ENCODE data around the gene ZNF438.

DNA sequence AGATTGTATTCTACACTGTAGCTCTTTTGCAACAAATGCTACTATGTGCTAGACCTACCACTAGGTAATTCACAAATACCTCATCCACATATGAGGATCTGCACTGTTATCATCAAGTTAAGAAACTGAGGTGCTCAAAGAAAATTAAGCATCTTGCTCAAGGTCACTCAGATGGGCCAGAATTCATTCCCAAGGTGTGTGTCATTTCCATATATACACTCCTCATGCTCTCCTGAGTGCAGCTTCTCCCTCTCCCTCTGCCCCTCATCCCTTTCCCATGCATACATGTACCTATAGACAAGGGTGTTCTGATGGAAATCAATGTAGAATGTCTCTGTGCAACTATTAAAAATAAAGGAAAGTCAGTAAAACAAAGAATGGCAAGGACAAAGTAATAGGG, 146.2 kb downstream of the ZNF438 start:
- TF ChIP-seq POLR2AphosphoS5 (IDR thresholded peaks at IDR 0.05; ENCODE audit: low read depth, low read length): no peak
- TF ChIP-seq, protein P1, sequence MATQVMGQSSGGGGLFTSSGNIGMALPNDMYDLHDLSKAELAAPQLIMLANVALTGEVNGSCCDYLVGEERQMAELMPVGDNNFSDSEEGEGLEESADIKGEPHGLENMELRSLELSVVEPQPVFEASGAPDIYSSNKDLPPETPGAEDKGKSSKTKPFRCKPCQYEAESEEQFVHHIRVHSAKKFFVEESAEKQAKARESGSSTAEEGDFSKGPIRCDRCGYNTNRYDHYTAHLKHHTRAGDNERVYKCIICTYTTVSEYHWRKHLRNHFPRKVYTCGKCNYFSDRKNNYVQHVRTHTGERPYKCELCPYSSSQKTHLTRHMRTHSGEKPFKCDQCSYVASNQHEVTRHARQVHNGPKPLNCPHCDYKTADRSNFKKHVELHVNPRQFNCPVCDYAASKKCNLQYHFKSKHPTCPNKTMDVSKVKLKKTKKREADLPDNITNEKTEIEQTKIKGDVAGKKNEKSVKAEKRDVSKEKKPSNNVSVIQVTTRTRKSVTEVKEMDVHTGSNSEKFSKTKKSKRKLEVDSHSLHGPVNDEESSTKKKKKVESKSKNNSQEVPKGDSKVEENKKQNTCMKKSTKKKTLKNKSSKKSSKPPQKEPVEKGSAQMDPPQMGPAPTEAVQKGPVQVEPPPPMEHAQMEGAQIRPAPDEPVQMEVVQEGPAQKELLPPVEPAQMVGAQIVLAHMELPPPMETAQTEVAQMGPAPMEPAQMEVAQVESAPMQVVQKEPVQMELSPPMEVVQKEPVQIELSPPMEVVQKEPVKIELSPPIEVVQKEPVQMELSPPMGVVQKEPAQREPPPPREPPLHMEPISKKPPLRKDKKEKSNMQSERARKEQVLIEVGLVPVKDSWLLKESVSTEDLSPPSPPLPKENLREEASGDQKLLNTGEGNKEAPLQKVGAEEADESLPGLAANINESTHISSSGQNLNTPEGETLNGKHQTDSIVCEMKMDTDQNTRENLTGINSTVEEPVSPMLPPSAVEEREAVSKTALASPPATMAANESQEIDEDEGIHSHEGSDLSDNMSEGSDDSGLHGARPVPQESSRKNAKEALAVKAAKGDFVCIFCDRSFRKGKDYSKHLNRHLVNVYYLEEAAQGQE (IDR thresholded peaks at IDR 0.05; ENCODE audit: insufficient read depth in 1 of 2, low read depth in 2 of 2, low read length in 2 of 2): no peak
